Effector memory CD8-positive, alpha-beta T cell (primary cell): ENCODE data around the gene WFS1.

Source experiments
- ATAC-seq: fragments of 150-1000 bp; cut with Tn5 transposase; replicated peaks from 2 replicates; pipeline ENCODE4 v1.10.0; 2021; ENCODE audit warnings: mild to moderate bottlenecking, moderate library complexity
- DNase-seq, 3 experiments: peaks; one replicate each; pipeline ENCODE4 v3.0.0; 2021
- H3K27ac Mint-ChIP-seq, 2 donors: one replicate each; pipeline ENCODE4 v1.8.0; 2022; ENCODE audit warnings: mild to moderate bottlenecking in 2 of 2, mixed read lengths in 2 of 2, moderate library complexity in 2 of 2
- H3K27me3 Mint-ChIP-seq, 2 donors: one replicate each; pipeline ENCODE4 v1.8.0; 2022; ENCODE audit warnings: mixed read lengths in 2 of 2
- H3K36me3 Mint-ChIP-seq: one replicate; pipeline ENCODE4 v1.8.0; 2022; ENCODE audit warnings: mild to moderate bottlenecking, moderate library complexity, mixed read lengths; ENCODE audit not compliant: insufficient read depth
- H3K4me1 Mint-ChIP-seq, 2 donors: one replicate each; pipeline ENCODE4 v1.8.0; 2022; ENCODE audit warnings: low read depth in 2 of 2, mixed read lengths in 2 of 2
- H3K4me3 Mint-ChIP-seq, 2 donors: one replicate each; pipeline ENCODE4 v1.8.0; 2022; ENCODE audit warnings: mild to moderate bottlenecking in 2 of 2, mixed read lengths in 2 of 2, moderate library complexity in 2 of 2
- H3K9me3 Mint-ChIP-seq, 2 donors: one replicate each; pipeline ENCODE4 v1.8.0; 2022; ENCODE audit warnings: mixed read lengths in 2 of 2

The WFS1 gene

DNA sequence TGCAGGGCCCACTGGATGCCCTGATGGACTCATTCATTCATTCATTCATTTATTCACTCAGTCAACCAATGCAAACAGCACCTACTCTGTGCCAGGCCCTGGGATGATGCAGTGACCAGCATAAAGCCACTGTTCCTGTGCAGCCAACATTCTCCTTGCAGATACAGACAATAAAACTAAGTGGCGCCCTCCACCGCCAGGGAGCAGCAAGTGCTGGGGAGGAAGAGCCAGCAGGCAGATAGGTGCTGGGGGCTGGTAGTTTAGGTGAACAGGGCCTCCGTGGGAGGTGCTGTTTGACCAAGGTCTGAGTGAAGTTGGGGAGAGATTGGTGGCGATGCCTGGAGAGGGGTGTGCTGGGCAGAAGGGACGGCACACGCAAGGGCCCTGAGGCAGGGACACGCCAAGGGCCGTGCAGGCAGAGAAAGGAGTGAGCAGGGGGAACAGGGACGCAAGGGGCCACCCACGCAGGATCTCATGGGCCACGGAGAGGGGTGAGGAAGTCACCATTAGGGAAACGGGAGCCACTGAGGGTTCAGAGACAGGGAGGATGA, 65.5 kb downstream of the WFS1 start:
- H3K27me3 Mint-ChIP-seq: peaks cover 6 to 38% of the 10 kb centered on the region in 2 donors
- peak overlapping the region in 1 of 2 donors; percentile 8 for H3K27ac Mint-ChIP-seq
- DNase-seq (no peak), ATAC-seq (no peak)
- H3K4me1 Mint-ChIP-seq: peaks cover 35 to 37% of the 10 kb centered on the region in 2 donors
- no peak overlapping the region for H3K4me3 Mint-ChIP-seq
- H3K9me3 Mint-ChIP-seq: no peaks in the 10 kb centered on the region
- H3K36me3 Mint-ChIP-seq: peaks cover 9% of the 10 kb centered on the region

DNA sequence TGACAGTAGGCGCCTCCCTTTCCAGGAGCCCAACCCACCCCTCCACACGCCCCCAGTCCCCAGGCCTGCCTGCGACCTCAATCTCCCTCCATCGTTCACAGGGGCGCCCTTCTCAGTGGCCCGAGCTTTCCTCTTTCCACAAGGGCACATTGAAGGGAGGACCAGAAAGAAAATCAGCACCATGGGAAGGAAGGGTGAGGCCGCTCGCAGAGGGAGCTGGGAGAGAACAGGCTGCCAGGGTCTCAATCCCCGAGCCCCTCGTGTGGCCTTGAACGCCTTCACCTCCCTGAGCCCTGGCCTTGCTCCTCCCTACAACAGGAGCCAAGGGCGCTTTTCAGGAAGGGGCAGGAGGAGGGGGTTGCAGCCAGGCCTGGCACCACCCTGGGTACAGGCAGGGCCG, 66.5 kb downstream of the WFS1 start:
- Mint-ChIP-seq H3K4me3 (no peak overlapping the region), H3K9me3 (no peaks in the 10 kb centered on the region), H3K27me3 (peaks cover 6 to 46% of the 10 kb centered on the region in 2 donors), H3K4me1 (peaks cover 38 to 42% of the 10 kb centered on the region in 2 donors), H3K27ac (no peak overlapping the region), H3K36me3 (peaks cover 9% of the 10 kb centered on the region)
- no peak for ATAC-seq
- no peak for DNase-seq

DNA sequence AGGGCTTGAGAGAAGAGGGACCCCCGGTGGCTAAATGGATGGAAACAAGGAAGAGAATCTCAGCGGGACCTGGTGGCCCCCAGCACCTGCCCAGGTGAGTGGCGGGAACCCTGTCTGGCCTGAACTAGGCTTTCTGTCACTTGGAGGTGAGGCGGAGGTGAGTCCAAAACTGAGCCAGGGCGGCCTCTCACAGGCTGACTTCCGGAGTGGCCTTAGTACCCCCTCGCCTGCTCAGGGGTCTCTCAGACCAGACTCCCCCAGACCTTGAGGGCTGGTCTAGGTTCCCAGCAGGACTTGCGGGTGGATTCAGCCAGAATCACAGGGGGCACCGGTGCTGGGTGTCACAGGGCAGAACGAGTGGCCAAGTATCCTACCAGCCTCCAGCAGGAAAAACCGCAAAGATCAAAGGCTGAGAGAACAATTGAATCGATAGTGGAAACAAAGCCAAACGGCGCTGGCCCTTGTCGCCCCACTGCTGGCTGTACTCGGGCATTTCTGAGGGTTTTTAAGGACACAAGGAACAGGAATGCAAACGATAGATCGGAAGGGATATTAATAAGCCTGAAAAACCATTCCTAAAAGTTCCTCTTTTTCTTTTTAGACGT, 67.8 kb downstream of the WFS1 start:
- Mint-ChIP-seq H3K27ac (peak overlapping the region; percentile 80 to 90), H3K27me3 (peaks cover 6 to 46% of the 10 kb centered on the region in 2 donors), H3K4me3 (peak overlapping the region; percentile 81 to 83), H3K9me3 (no peaks in the 10 kb centered on the region), H3K36me3 (peaks cover 9% of the 10 kb centered on the region), H3K4me1 (peaks cover 36 to 42% of the 10 kb centered on the region in 2 donors)
- ATAC-seq (no peak), DNase-seq (no peak)

DNA sequence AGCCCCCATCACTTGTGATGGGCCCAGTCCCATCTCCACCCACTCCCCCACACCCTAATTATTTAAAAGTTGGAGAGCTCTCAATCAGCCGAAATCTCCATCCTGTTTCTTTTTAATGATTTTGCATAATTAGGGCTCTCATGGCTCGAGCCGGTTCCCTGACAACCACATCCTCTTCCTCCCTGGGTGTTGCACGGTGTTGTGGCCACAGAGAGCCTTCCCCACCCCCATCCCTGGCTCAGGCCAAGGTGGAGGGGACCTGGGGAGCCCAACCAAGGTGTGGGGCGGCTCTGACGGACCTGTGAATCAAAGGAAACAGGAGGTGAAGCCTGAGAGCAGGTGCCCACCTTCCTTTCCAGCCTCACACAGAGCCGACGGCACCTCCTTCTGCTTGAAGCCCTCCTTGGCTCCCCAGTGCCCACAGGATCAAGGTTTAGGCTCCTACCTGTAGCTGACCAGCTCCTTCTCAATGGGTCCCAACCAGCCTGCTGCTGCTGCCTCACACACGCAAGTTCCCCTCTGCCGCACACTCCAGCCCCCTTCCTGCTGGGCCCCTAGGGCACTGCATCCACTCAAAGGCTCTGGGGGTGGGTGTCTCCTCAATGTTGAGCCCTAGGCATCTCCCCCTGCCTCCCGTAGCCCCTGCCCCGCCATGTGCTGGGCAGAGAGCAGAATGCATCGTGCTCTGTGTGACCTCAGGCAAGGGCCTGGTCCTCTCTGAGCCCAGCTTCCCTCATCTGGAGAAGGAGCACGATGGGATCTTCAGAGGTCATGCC, 68.7 kb downstream of the WFS1 start:
- peak; percentile 76 for ATAC-seq
- Mint-ChIP-seq H3K4me1 (peaks cover 36 to 38% of the 10 kb centered on the region in 2 donors), H3K9me3 (no peaks in the 10 kb centered on the region), H3K4me3 (peak overlapping the region; percentile 81 to 83), H3K27ac (peak overlapping the region; percentile 80 to 90), H3K36me3 (peaks cover 9% of the 10 kb centered on the region), H3K27me3 (peaks cover 6 to 46% of the 10 kb centered on the region in 2 donors)
- peak in 1 of 3 experiments; percentile 23 for DNase-seq

DNA sequence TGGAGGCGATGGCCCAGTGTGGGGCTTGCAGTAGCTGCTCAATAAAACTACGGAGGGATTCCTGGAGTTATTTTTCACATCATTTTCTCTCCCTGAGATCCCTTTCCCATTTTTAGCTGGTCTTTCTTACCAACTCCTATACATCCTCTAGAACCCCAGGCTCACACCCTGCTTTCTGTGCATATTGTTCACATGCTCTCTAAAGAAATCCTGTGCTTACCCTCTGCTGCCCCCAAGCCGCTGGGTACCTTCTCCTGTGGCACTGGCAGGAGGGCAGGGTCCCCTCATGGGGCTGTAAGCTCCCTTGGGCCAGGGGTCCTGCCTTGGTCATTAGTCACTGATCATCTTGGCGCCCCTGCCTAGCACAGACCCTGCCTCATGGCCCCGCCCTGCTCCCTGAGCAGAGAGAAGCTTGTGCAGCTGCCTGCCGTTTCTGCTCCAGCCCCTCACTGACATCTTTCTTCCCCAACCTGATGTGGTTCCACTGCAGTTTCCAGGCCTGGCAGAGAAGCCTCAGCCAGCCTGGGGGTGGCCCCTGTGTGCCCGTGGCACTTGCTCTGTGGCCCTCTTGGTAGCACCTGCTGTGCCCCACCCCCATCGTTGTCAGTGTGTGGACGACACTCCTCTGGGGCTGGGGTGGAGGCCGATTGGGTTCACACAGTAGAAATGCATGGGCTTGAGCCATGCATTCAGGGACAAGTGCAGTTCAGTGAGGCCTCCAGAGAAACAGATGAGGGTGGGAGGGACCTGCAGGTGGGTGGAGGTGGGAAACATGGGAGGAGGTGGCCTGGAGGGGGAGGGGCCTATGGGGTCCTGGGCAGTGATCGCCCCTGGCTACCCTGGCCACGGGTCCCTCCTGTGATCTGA, 69.5 kb downstream of the WFS1 start:
- ATAC-seq: no peak
- Mint-ChIP-seq H3K9me3 (no peaks in the 10 kb centered on the region), H3K27me3 (peaks cover 6 to 46% of the 10 kb centered on the region in 2 donors), H3K4me3 (peak overlapping the region; percentile 81 to 83), H3K36me3 (peaks cover 9% of the 10 kb centered on the region), H3K27ac (peak overlapping the region in 1 of 2 donors; percentile 53), H3K4me1 (peaks cover 36 to 38% of the 10 kb centered on the region in 2 donors)
- DNase-seq: no peak

DNA sequence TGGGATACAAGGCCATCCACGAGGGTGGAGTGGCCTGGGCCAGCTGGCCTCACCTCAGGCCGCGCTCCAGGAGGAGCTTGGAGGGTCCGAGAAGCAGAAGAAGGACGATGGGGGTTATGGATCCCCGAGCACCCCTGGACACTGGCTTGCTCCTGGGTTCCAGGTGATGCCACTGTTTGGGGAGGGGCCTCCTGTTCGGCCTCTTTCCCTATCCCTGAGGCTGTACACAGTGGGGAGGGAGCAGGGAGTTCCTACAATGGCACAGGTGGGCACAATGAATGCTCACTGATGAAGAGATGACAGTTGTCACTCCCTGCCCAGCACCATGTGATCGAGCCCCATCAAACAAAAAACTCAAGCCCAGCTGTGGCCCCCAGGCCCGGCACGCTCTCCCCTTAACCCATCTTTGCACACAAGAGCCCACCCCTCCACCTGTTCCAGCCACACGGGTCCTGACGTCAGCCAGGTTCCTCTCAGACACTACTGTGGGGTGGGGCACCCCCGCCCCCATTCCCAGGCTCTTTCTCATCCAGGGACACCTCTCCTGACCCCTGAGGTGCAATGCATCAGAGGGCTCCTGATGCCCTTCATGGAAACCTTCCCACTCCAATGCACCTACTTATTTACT, 70.3 kb downstream of the WFS1 start:
- Mint-ChIP-seq H3K36me3 (peaks cover 9% of the 10 kb centered on the region), H3K27ac (no peak overlapping the region), H3K9me3 (no peaks in the 10 kb centered on the region), H3K27me3 (peaks cover 4 to 41% of the 10 kb centered on the region in 2 donors), H3K4me3 (no peak overlapping the region), H3K4me1 (peaks cover 33 to 36% of the 10 kb centered on the region in 2 donors)
- no peak for DNase-seq
- ATAC-seq: no peak

DNA sequence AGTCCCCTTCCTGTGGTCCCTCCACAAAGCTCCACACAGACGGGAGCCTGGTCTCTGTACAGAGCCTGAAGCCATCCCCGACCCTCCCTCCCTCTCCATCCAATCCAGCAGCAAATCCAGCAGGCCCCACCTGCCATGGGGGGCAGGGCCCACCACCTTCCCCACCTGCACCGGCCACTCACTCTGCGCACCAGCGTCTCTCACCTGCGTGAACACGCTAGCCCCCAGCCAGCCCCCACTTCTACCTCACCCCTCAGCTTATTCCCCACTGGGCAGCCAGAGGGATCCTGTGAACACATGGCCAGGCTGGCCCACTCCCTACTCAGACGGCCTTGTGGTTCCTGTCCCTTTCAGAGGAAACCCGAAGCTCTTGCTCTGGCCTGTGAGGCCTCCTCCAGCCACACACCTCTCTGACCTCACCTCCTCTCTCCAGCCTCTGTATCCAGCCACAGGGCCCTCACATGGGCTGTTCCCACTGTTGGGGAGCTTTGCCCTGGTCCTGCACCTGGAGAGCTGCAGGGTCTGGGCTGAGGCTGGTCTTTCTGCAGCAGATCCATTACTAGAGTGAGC, 70.9 kb downstream of the WFS1 start:
- Mint-ChIP-seq H3K9me3 (no peaks in the 10 kb centered on the region), H3K4me1 (peaks cover 29 to 32% of the 10 kb centered on the region in 2 donors), H3K36me3 (peaks cover 9% of the 10 kb centered on the region), H3K4me3 (no peak overlapping the region), H3K27me3 (peaks cover 0 to 35% of the 10 kb centered on the region in 2 donors), H3K27ac (no peak overlapping the region)
- no peak for ATAC-seq
- DNase-seq: no peak

DNA sequence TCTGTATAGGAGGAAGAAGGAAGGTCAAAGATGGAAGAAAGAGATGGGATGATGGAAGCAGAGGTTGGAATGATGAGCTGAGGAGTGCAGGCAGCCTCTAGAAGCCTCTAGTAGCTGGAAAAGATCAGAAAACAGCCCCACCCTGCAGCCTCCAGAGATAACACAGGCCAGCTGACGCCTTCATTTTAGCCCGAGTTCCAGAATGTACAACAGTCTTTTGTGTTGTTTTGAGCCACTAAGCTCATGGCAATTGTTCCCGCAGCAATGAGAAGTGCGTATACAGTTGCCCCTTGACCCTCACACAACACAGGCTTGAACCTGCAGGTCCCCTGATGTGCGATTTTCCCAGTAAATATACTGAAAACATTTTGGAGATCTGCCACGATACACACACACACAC, 72.0 kb downstream of the WFS1 start:
- no peak overlapping the region for H3K27ac Mint-ChIP-seq

DNA sequence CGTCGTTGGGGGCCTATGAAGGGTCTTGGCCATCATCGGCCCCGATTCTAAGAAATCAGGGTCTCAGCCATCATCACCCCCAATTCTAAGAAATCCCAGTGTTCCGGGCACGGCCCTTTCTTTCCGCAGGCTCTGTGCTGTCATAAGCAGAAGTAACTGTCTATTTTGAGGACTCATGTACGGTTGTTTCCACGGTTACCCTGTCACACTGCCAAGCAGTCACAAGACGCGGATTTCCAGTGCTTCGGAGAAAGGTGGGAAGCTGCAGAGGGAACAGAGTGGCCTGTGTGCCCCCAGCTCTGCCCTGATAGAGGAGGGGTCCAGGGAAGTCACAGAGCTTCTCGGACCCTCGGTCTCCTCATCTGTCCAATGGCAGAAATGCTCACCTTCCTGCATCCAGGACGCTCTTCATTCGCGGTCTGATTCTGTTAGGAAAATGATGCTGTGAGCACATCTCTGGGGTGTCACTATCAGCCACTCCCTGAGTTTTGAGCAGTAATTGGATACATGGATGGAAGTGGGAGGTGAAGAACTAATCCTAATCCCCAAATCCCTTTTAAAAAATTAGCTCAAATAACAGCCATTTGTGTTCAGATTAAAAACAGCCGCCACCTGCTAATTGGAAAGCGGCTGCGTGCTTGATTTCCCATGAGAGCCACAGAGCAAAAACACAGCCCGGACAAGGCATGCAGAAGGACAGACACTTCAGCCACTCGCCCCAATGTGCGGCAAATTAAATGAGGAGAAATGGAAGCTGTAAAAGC, 73.1 kb downstream of the WFS1 start:
- no peak for ATAC-seq
- Mint-ChIP-seq H3K4me1 (peaks cover 22 to 23% of the 10 kb centered on the region in 2 donors), H3K27me3 (peaks cover 7 to 39% of the 10 kb centered on the region in 2 donors), H3K27ac (no peak overlapping the region), H3K4me3 (no peak overlapping the region), H3K36me3 (peaks cover 9% of the 10 kb centered on the region), H3K9me3 (no peaks in the 10 kb centered on the region)
- no peak for DNase-seq

More for the DNA sequence above, 72.0 kb downstream of the WFS1 start:
- Mint-ChIP-seq H3K9me3 (no peaks in the 10 kb centered on the region), H3K27me3 (peaks cover 7 to 45% of the 10 kb centered on the region in 2 donors), H3K4me3 (no peak overlapping the region), H3K4me1 (peaks cover 29 to 32% of the 10 kb centered on the region in 2 donors), H3K36me3 (peaks cover 9% of the 10 kb centered on the region)
- DNase-seq: no peak
- no peak for ATAC-seq

DNA sequence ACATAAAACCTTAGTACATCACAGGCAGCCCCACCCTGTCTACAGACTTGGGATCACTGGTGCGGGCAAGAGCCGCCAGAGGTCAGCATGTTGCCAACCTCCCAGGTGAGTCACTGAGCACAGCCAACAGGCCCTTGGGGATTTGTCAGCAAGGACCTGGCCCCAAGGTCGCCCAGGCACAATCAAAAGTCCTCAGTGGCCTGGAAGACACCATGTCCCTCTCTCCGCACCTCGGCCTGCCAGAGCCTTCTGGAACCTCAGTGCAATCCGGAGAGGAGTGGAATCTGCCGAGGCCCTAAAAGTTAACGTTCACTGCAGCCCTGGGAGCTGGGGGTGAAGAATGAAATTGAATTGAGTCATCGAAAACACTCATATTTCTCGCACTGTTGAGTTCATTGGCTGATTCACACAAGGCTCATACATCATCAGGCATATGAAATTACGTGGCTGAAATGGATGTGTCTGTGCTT, 74.3 kb downstream of the WFS1 start:
- no peak for ATAC-seq
- Mint-ChIP-seq H3K4me1 (peaks cover 10% of the 10 kb centered on the region in 2 donors), H3K27me3 (peaks cover 18 to 44% of the 10 kb centered on the region in 2 donors), H3K9me3 (no peaks in the 10 kb centered on the region), H3K27ac (no peak overlapping the region), H3K36me3 (peaks cover 5% of the 10 kb centered on the region), H3K4me3 (no peak overlapping the region)
- no peak for DNase-seq

DNA sequence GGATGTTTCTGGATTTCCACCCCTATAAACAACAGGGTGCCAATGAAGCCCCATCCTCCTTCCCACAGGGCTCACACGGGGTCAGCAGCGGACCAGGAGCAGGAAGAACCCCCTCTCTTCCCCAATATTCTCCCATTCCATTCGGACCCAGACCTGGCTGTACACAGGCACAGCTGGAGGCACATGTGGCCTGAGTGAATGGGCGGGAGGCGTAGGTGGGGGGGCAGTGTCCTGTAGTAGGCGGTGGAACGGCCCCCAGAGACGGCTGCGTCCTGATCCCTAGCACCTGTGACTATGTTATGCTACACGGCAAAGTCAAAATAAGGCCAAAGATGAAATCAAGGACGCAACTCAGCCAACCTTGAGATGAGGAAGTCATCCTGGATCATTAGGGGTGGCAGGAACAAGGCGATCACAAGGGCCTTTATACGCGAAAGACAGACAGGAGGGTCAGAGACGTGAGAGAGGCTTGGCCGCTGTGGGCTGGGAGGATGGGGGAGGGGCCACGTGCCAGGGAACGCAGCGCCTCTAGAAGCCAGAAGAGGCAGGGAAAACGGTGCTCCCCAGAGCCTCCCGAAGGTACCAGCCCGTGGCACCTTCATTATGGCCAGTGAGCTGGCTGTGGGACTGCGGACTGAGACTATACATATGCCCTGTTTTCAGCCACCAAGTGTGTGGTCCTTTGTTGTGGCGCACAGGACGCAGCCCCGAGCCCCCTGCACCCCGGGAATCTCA, 75.6 kb downstream of the WFS1 start:
- Mint-ChIP-seq H3K27ac (no peak overlapping the region), H3K9me3 (no peaks in the 10 kb centered on the region), H3K4me3 (no peak overlapping the region), H3K36me3 (no peaks in the 10 kb centered on the region), H3K27me3 (peaks cover 28 to 44% of the 10 kb centered on the region in 2 donors), H3K4me1 (peaks cover 2 to 5% of the 10 kb centered on the region in 2 donors)
- DNase-seq (no peak), ATAC-seq (no peak)
